Transverse colon (tissue), 3 donors: ENCODE measurements around the gene ABLIM2.

ENCODE experiments used
- CTCF ChIP-seq, 5 experiments: fragments of 200-600 bp in 3 of 5; fragments of 450-650 bp in 2 of 5; sonication (generic) in 3 of 5; IDR thresholded peaks; 1 replicate in 2 of 5; 2 replicates in 3 of 5; pipeline ENCODE4 v1.5.1; 2016 to 2017; ENCODE audit warnings: antibody characterized with exemption in 5 of 5, inconsistent platforms in 3 of 5, mild to moderate bottlenecking in 2 of 5, moderate library complexity in 1 of 5
- EP300 ChIP-seq: sonication (generic); formaldehyde crosslinking; IDR thresholded peaks from one replicate; pipeline ENCODE4 v1.6.1; 2017; ENCODE audit warnings: antibody characterized with exemption, low read depth
- POLR2A ChIP-seq: fragments of 450-650 bp; IDR thresholded peaks from one replicate; pipeline ENCODE4 v1.6.1; 2016; ENCODE audit warnings: antibody characterized with exemption, mild to moderate bottlenecking, moderate library complexity

GRCh38 chr4:7976634-7977033 lies 182.0 kb downstream of the ABLIM2 start:
- TF ChIP-seq CTCF (IDR thresholded peaks at IDR 0.05) = no peak
- no peak for TF ChIP-seq POLR2A
- no peak for TF ChIP-seq EP300
